Measurements from ENCODE around the gene CALHM3.

GRCh38 chr10:103463499-103463898, 15.5 kb downstream of the CALHM3 start:
- TF ChIP-seq ARID2 (CRISPR knock-in tag; IDR thresholded peaks at IDR 0.05; ENCODE audit: borderline replicate concordance) (no peak), POLR2AphosphoS5 (IDR thresholded peaks at IDR 0.05; ENCODE audit: low read depth, low read length) (no peak), EED (CRISPR knock-in tag; IDR thresholded peaks at IDR 0.05) (no peak), POLR2A (IDR thresholded peaks at IDR 0.05; ENCODE audit: insufficient read depth in 1 of 2, low read depth in 2 of 2, low read length in 2 of 2) (no peak), EZH2 (conservative IDR thresholded peaks at IDR 0.05; ENCODE audit: low read depth, low read length) (no peak), MYC (CRISPR knock-in tag; IDR thresholded peaks at IDR 0.05; ENCODE audit: borderline replicate concordance) (no peak), ZNF674 (CRISPR knock-in tag; IDR thresholded peaks at IDR 0.05; ENCODE audit: low read depth) (no peak), ZNF484 (CRISPR knock-in tag; IDR thresholded peaks at IDR 0.05; ENCODE audit: borderline replicate concordance, low read depth) (no peak), ELF1 (CRISPR knock-in tag; IDR thresholded peaks at IDR 0.05) (no peak), ONECUT2 (CRISPR knock-in tag; IDR thresholded peaks at IDR 0.05) (no peak), PHF20 (CRISPR knock-in tag; IDR thresholded peaks at IDR 0.05) (no peak)
- TF ChIP-seq, protein P1, sequence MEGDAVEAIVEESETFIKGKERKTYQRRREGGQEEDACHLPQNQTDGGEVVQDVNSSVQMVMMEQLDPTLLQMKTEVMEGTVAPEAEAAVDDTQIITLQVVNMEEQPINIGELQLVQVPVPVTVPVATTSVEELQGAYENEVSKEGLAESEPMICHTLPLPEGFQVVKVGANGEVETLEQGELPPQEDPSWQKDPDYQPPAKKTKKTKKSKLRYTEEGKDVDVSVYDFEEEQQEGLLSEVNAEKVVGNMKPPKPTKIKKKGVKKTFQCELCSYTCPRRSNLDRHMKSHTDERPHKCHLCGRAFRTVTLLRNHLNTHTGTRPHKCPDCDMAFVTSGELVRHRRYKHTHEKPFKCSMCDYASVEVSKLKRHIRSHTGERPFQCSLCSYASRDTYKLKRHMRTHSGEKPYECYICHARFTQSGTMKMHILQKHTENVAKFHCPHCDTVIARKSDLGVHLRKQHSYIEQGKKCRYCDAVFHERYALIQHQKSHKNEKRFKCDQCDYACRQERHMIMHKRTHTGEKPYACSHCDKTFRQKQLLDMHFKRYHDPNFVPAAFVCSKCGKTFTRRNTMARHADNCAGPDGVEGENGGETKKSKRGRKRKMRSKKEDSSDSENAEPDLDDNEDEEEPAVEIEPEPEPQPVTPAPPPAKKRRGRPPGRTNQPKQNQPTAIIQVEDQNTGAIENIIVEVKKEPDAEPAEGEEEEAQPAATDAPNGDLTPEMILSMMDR (CRISPR knock-in tag; IDR thresholded peaks at IDR 0.05) = no peak
- TF ChIP-seq, protein P2, sequence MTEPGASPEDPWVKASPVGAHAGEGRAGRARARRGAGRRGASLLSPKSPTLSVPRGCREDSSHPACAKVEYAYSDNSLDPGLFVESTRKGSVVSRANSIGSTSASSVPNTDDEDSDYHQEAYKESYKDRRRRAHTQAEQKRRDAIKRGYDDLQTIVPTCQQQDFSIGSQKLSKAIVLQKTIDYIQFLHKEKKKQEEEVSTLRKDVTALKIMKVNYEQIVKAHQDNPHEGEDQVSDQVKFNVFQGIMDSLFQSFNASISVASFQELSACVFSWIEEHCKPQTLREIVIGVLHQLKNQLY (CRISPR knock-in tag; IDR thresholded peaks at IDR 0.05) = no peak
- TF ChIP-seq, protein P3, sequence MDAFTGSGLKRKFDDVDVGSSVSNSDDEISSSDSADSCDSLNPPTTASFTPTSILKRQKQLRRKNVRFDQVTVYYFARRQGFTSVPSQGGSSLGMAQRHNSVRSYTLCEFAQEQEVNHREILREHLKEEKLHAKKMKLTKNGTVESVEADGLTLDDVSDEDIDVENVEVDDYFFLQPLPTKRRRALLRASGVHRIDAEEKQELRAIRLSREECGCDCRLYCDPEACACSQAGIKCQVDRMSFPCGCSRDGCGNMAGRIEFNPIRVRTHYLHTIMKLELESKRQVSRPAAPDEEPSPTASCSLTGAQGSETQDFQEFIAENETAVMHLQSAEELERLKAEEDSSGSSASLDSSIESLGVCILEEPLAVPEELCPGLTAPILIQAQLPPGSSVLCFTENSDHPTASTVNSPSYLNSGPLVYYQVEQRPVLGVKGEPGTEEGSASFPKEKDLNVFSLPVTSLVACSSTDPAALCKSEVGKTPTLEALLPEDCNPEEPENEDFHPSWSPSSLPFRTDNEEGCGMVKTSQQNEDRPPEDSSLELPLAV (CRISPR knock-in tag; conservative IDR thresholded peaks at IDR 0.05; ENCODE audit: low read depth) = no peak
